ENCODE measurements around the gene RMND1.
A peak's percentile ranks its signal among the peaks of the same experiment; 100 is the strongest.
"Not testable (repeated sequence)": the region's sequence is repeated elsewhere in the genome, so short reads cannot be mapped to it uniquely, and the experiment has no call there.

The RMND1 gene

DNA sequence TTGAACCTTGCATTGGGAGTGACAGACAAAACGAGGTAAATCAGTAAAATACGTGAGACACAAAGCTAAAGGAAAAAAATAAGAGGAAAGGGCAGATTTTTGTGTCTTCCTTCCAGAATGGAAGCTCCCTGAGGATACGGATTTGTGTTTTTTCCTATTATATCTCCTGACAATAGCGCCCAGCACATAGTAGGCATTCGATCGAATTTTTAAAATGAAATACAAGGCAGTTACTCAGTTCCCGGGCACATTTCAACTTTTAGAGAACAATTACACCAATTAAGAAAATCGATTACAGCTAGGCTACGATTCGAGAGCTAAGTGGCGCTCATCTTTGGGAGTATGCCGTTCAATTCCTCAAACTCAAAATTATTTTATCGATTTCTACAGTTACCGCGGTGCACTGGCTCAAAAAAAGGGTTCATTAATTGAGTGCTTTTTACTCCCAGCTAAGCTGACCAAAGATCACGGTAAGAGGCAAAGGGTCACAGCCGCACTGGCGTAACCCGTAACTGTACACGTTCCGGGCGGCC lies 443 bp downstream of the RMND1 start:
- DNase-seq (ENCODE audit: low spot score): peak; percentile 22

- not testable (repeated sequence) for DNase-seq (ENCODE audit: low spot score)
Measured at GRCh38 chr6:151450928-151451327, 998 bp downstream of the RMND1 start.

GRCh38 chr6:151448623-151449022 lies 3.3 kb downstream of the RMND1 start:
- no peak for DNase-seq (ENCODE audit: low spot score)

DNA sequence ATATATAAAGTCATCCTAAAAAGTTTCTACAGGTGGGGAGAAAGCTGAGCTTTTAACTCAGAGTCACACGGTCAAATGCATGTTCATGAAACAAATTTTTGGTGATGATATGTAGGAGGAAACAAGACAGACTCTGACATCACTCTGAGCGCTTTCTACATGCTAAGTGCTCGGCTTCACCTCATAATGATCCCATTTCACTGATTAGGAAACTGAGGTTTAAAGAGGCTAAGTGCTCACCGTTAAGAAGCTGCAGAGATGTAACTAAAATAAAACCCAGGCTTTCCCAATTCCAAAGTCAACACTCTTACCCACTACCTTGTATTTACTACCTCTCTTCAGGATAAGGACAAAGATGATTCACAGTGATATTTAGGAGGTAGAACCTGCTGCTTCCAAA lies 4.7 kb downstream of the RMND1 start:
- DNase-seq (ENCODE audit: low spot score): no peak

DNA sequence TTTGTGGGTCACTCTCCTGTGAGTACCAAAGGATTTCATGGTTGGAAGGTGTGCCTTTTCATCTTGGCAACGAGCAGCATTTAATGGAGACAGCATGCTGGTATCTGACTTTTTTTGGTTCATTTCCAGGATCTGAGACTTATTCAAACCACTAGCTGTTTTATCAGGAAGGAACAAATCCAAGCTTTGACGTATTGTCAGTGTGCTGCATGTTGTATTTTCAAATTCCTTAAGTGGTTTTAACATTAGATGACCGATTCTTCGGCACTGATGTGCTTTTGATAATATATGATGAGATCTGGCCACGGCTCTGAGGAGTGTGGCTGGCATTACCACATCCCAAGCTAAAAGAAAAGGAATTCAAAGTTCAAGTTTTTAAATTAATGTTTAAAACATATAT lies 6.4 kb downstream of the RMND1 start:
- DNase-seq (ENCODE audit: low spot score): no peak

GRCh38 chr6:151443911-151444621 lies 7.9 kb downstream of the RMND1 start:
- DNase-seq (ENCODE audit: low spot score): no peak

DNA sequence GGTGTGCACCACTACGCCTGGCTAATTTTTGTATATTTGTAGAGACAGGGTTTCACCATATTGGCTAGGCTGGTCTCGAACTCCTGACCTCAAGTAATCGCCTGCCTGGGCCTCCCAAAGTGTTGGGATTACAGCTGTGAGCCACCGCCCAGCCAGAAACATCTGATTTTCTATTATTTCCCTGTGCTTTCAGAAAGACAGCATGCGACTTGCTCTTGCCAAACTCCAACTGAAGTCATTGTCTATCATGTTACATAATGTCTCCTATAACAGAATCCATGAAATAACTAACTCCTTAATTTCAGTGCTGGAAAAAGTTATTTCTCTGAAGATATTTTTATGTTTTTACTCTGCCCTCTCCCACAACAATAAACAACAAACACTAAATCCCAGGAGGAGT lies 8.5 kb downstream of the RMND1 start:
- no peak for DNase-seq (ENCODE audit: low spot score)

GRCh38 chr6:151442371-151442770 lies 9.6 kb downstream of the RMND1 start:
- DNase-seq (ENCODE audit: low spot score): no peak

DNA sequence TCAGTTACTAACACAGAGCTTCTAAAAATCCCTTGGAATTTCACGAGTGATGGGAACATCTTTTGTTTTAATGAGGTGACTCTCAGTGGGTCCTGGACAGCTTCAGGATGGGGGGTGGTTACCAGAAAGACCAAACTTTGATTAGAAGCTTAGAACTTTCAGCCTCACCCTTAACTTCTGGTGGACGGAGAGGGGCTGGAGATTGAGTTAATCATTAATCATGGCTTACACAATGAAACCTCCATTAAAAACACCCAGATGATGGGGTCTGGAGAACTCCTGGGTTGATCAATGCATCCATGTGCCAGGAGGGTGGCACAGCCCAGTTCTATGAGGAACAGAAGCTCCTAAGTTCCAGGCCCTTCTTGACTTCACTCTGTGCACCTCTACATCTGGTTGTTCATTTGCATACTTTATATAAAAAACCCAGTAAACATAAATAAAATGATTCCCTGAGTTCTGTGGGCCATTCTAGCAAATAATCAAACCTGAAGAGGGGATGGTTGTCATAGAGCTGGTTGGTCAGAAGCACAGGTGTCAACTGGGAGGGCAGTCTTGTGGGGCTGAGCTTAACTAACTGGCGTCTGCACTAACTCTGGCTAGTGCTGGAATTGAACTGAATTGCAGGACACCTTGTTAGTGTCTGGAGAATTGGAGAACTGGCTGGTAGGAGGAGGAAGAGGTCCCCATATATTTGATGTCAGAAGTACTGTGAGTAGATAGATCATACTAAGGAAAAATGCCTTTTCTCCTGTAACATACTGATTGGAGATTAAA lies 10.3 kb downstream of the RMND1 start:
- no peak for DNase-seq (ENCODE audit: low spot score)

- peak; percentile 45 for DNase-seq (ENCODE audit: low spot score)
Measured at GRCh38 chr6:151440930-151441329, 11.0 kb downstream of the RMND1 start.

GRCh38 chr6:151440498-151440897 lies 11.4 kb downstream of the RMND1 start:
- DNase-seq (ENCODE audit: low spot score): no peak

GRCh38 chr6:151437401-151437800 lies 14.5 kb downstream of the RMND1 start:
- no peak for DNase-seq (ENCODE audit: low spot score)

- no peak for DNase-seq (ENCODE audit: low spot score)
Measured at GRCh38 chr6:151436802-151437201, 15.1 kb downstream of the RMND1 start.

- no peak for DNase-seq (ENCODE audit: low spot score)
Measured at GRCh38 chr6:151436300-151436699, 15.6 kb downstream of the RMND1 start.

GRCh38 chr6:151434369-151434768 lies 17.6 kb downstream of the RMND1 start:
- no peak for DNase-seq (ENCODE audit: low spot score)

DNA sequence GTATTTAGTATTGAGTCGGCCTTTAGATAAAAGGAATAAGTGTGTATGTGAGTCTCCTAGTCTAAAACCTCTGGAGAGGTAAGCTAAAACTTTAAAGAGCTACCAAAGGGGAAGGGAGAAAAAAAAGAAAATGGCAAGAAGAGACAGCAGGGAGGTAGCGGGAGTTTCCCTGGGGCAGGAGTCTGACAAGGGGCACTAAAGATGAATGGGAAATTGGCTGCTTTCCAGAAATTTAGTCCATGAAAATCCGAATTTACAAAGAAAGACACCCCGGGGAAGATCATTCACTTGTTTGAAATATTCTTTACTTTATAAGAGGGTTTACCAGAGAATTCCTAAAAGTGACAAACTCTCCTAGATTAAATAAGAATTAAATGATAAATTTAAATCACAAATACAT lies 19.3 kb downstream of the RMND1 start:
- DNase-seq (ENCODE audit: low spot score): no peak

- no peak for DNase-seq (ENCODE audit: low spot score)
Measured at GRCh38 chr6:151431337-151431736, 20.6 kb downstream of the RMND1 start.

DNA sequence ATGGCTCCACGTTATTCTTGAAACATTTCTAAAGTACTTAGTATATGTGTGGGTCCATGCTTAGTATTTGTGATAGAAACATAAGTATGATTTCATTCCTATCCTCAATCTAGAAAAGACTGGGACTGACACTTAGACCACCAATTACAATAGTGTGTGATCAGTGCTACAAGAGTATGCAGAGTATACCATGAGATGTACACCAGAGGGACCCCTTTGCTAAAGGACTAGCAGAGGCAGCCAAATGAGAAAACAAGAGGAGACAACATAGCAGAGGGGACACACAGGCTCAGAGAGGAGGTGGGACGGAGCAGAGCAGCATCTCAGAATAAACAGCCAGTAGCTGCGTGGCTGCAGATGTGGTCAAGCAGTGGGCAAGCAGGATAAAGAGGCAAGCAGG lies 21.0 kb downstream of the RMND1 start:
- no peak for DNase-seq (ENCODE audit: low spot score)

DNA sequence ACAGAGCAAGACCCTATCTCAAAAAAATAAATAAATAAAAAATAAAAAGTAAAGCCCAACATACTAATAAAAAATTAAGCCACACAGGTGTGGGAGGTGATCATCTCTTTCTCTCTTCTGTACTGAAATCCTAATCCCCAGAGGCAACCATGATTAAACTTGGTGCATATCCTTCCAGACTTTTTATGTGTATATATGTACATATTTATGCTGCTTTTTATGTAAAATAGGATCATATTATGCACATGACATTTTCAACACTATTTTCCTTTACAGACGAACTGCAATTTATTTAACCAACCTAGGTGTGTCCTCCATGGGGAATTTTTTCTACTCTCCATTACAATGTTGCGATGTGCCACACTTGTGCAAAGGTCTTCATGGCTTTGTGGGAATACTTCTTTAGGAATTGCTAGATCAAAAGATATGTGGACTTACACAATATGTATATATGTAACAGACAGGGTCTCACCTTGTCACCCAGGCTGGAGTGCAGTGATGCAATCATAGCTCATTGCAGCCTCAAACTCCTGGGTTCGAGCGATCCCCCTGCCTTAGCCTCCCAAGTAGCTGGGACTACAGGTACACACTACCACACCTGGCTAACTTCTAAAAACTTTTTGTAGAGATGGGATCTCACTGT lies 23.7 kb downstream of the RMND1 start:
- DNase-seq (ENCODE audit: low spot score): no peak

DNA sequence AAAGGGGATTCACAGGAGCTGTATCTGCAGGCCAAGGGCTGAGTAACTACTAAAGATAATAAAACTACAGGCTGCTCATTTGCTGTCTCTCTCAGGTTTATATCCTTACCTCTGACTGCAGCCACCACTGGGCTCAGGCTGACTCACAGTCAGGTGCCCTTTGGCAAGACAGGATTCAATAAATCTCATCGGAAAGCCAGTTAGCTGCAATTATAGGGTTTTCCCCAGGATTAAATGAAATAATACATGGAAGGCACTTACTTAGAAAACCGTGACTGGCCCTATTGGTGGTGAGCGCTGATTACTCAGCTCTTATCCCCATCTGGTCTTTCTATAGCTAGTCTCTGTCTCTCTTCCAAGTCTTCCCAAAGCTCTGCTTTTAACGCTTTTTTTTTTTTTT lies 26.4 kb downstream of the RMND1 start:
- DNase-seq (ENCODE audit: low spot score): no peak

- peak; percentile 72 for DNase-seq (ENCODE audit: low spot score)
Measured at GRCh38 chr6:151422981-151423380, 28.9 kb downstream of the RMND1 start.

DNA sequence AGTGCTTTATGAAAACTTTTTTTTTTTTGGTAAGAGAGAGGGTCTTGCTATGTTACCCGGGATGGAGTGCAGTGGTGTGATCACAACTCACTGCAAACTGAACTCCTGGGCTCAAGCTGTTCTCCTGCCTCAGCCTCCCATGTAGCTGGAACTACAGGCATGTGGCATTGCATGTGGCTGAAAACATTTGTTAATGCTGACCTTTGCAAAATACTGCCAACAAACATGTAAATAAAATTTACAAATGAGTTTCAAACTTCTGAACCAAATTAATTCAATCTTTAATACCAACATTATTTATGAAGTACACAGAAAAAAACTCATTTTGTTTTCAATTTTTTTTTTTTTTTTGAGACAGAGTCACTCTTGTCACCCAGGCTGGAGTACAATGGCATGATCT lies 34.4 kb downstream of the RMND1 start:
- DNase-seq (ENCODE audit: low spot score): no peak

Data from pons (tissue), 1 donor.